Esophagus squamous epithelium (tissue), 5 donors: ENCODE measurements around the gene IL16. TPM values are rescaled to one million over a fixed set of nuclear protein-coding genes. Genes with fewer than 3 reads are reported as not detected.

Experiments
- DNase-seq: peaks from one replicate; lab custom pipeline; 2025; lab: John Stamatoyannopoulos, UW
- H3K27ac ChIP-seq, 4 donors: fragments of 200-600 bp; sonication (generic); one replicate each; pipeline ENCODE4 v1.5.1; 2016 to 2019; ENCODE audit warnings: mild to moderate bottlenecking in 1 of 4
- H3K27me3 ChIP-seq, 4 donors: fragments of 200-600 bp; sonication (generic); 1 replicate in 3 of 4; 2 replicates in 1 of 4; pipeline versions ENCODE4 v1.5.1 to v1.6.0; 2017 to 2021; ENCODE audit warnings: antibody characterized with exemption in 1 of 4
- H3K36me3 ChIP-seq, 3 donors: fragments of 200-600 bp; sonication (generic); one replicate each; pipeline ENCODE4 v1.5.1; 2016 to 2019
- H3K4me1 ChIP-seq, 3 donors: fragments of 200-600 bp; sonication (generic); one replicate each; pipeline ENCODE4 v1.5.1; 2017 to 2019
- H3K4me3 ChIP-seq, 4 donors: fragments of 200-600 bp; sonication (generic); 1 replicate in 3 of 4; 2 replicates in 1 of 4; pipeline ENCODE4 v1.5.1; 2016 to 2019; ENCODE audit warnings: mild to moderate bottlenecking in 2 of 4, moderate library complexity in 1 of 4
- H3K9me3 ChIP-seq, 3 donors: fragments of 200-600 bp; sonication (generic); one replicate each; pipeline ENCODE4 v1.5.1; 2016 to 2019
- POLR2A ChIP-seq, 4 donors: fragments of 450-650 bp; IDR thresholded peaks; one replicate each; pipeline ENCODE4 v1.6.1; 2017; ENCODE audit warnings: antibody characterized with exemption in 4 of 4, mild to moderate bottlenecking in 4 of 4, moderate library complexity in 3 of 4
- whole genome bisulfite sequencing, 2 donors: methylation state at CpG; one replicate each; pipeline ENCODE4 v1.1.5; 2018; 5-methylcytosine and 5-hydroxymethylcytosine counted together
- intact Hi-C: fragments of 100-400 bp; cut with DNase I; formaldehyde crosslinking; loops from one replicate; pipeline ENCODE4 v1.15.0; 2022
- total RNA-seq, 4 donors: library from RNA; depleted of rRNA; stranded (reverse); fragments of >200 nt; gene quantifications; one replicate each; pipeline ENCODE4 v1.1.0, GENCODE V29; 2016
- TF ChIP-seq, protein P1 (sequence below), 6 experiments: fragments of 450-650 bp in 4 of 6; fragments of 200-600 bp in 2 of 6; sonication (generic) in 2 of 6; IDR thresholded peaks; one replicate each; pipeline ENCODE4 v1.5.1; 2016 to 2019; ENCODE audit warnings: antibody characterized with exemption in 6 of 6, mild to moderate bottlenecking in 4 of 6, moderate library complexity in 4 of 6
- donor health status: DM: yes; HTN: yes; CAD: no.

The IL16 gene
- total RNA-seq, 4 donors from 2014 or later, result 2.3 to 20.0 (median 4.6) TPM

DNA sequence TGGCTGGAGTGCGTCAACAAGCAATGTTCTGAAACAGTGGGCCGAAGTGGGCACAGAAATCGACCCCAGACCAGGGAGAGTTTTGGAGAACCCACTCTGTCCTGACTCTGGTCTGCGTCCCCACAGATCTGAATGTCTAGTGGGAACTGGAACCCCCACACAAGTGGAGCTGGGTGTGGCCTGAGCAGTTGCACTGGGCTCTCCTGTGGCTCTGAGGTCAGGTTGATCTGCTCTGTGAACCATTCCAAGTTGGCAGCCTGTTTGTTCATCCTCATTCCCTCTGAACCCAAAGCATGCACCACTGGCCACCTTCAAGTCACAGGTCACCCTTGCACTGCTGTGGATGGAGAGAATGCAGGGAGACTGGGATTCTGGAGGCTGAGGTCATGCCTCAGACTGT, 66.8 kb downstream of the IL16 start:
- intact Hi-C loops, result loop anchor here (5.0 to 10.0 kb wide), 2 partner anchors 156 to 289 kb away; no protein-coding TSS in a partner anchor
- DNase-seq, result no peak
- H3K4me3 ChIP-seq, result no peak overlapping the region
- H3K27ac ChIP-seq, result no peak overlapping the region
- peaks cover 0 to 25% (median 0%) of the 10 kb centered on the region in 4 donors for H3K27me3 ChIP-seq
- no peak for TF ChIP-seq POLR2A (IDR thresholded peaks at IDR 0.05)
- TF ChIP-seq, protein P1, sequence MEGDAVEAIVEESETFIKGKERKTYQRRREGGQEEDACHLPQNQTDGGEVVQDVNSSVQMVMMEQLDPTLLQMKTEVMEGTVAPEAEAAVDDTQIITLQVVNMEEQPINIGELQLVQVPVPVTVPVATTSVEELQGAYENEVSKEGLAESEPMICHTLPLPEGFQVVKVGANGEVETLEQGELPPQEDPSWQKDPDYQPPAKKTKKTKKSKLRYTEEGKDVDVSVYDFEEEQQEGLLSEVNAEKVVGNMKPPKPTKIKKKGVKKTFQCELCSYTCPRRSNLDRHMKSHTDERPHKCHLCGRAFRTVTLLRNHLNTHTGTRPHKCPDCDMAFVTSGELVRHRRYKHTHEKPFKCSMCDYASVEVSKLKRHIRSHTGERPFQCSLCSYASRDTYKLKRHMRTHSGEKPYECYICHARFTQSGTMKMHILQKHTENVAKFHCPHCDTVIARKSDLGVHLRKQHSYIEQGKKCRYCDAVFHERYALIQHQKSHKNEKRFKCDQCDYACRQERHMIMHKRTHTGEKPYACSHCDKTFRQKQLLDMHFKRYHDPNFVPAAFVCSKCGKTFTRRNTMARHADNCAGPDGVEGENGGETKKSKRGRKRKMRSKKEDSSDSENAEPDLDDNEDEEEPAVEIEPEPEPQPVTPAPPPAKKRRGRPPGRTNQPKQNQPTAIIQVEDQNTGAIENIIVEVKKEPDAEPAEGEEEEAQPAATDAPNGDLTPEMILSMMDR (IDR thresholded peaks at IDR 0.05), result no peak
- H3K4me1 ChIP-seq, result peaks cover 0 to 16% (median 12%) of the 10 kb centered on the region in 3 donors
- WGBS, 2 donors, result 80 to 96% methylated on average over 1 to 4 of the region's 4 CpGs
- no peaks in the 10 kb centered on the region for H3K9me3 ChIP-seq
- H3K36me3 ChIP-seq, result no peaks in the 10 kb centered on the region

DNA sequence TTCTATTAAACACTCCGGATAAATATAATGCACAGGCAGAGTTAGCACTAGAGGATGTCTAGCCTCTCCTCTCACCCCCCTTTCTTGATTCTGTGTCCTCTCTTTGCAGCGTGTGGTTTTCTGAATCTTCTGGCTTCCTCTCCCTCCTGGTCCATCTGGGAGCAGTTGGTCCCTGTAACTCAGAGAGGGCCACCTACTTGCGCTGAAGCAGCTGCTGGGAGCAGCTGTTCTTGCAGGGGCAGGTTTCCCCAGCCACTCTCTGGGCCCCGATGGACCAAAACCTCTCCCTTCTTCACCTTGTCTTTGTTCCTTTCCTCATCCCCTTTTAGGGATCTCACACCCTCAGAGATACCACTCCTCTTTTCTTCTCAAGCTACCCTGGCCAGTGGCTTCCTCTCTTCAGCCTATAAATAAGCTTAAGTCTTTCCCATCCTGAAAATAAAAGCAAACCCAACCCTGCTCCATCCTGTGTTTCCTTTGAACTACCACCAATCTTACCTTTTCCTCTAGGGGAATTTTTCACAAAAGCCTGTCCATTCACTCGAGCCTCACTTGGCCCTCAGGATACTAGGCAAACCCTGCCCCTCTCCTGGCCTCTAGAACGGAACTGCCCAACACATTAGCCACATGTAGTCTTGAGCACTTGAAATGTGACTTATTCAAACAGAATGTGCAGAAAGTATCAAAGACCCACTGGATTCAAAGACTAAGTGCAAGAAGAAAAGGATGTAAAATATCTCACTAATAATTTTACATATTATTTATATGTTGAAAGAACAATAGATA, 67.6 kb downstream of the IL16 start:
- Histone ChIP-seq H3K4me3 (no peak overlapping the region), H3K27me3 (peaks cover 0 to 33% (median 0%) of the 10 kb centered on the region in 4 donors), H3K36me3 (no peaks in the 10 kb centered on the region), H3K27ac (no peak overlapping the region), H3K4me1 (peaks cover 0 to 16% (median 12%) of the 10 kb centered on the region in 3 donors), H3K9me3 (no peaks in the 10 kb centered on the region)
- TF ChIP-seq POLR2A (IDR thresholded peaks at IDR 0.05), result no peak
- DNase-seq, result no peak
- intact Hi-C loops, result loop anchor here (5.0 to 10.0 kb wide), 2 partner anchors 157 to 289 kb away; no protein-coding TSS in a partner anchor
- WGBS, 2 donors, result 84 to 88% methylated on average over 6 of the region's 6 CpGs

DNA sequence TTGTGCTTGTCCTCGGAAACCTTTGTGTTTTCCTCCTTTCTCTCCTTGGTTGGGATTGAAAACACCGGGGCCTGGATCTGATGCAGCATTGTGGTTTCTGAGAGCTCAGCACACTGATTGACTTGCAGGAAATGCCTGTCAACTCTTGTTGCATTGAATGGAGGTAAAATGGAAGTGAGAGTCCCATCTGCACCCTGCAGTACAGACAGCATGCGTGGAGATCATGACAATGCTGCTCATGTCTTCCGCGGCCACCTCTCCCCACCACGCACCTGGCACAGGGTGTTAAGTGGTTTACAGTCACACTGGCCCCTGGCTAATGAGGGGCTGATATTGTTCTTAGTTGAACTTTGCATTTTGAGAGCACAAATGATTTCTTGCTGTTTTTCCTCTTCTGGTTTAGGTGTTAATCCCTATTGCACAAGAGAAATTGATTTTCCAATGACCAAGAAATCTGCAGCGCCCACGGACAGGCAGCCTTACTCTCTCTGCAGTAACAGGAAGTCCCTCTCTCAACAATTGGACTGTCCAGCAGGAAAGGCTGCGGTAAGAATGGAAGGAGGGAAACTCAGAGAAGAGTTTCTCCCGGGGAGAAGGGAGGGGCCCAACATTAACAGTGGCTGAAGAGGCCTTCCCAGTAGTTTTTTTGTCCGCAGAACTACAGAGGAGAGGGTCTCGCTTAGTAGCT, 68.7 kb downstream of the IL16 start:
- H3K4me3 ChIP-seq, result peak overlapping the region in 1 of 4 donors; percentile 45

DNA sequence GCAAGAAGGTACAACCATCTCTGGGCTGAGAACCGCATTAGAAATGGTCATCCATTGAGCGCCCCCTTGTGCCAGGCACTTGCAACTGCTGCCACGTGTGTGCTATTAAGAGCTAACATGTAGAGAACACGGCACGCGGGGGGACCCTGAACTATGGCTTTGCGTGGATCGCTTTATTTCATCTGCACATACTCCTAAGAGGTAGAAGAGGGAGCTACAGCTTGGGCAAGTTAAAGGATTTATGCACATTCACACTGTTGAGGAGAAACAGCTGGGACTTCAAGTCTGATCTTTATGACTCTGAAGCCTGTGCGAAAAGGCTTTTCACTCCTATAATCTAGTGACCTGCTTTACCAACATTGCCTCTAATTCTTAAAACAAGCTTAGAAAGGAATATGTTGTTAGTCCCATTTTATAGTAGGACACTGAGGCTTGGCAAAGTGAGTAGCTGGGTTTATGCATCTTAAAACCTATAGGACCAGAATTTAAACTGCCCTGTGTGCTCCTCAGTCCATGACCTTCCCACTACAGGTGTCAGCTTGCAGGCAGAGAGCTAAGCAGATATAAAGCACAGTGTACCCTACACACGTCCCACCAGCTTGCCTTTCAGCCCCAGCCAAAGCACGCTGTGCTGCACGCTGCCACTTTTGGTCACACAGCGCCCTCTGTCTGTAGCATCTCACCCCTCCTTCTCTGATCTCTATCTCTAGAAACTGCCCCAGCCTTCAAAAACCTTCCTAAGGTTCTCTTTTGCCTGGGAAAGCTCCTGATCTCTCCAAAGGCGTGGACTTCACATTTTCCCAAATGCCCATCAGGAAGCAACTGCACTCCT, 69.5 kb downstream of the IL16 start:
- intact Hi-C loops, result loop anchor here (5.0 to 10.0 kb wide), 2 partner anchors 109 to 291 kb away; no protein-coding TSS in a partner anchor
- peak; percentile 15 for DNase-seq
- WGBS, 2 donors, result 1 to 4% methylated on average over 13 to 14 of the region's 14 CpGs
- TF ChIP-seq, protein P1 (IDR thresholded peaks at IDR 0.05), result peak; percentile 79 to 91 (median 86)
- no peak for TF ChIP-seq POLR2A (IDR thresholded peaks at IDR 0.05)
- Histone ChIP-seq H3K4me3 (peak overlapping the region in 1 of 4 donors; percentile 45), H3K4me1 (peaks cover 0 to 16% (median 12%) of the 10 kb centered on the region in 3 donors), H3K27me3 (peaks cover 0 to 44% (median 0%) of the 10 kb centered on the region in 4 donors), H3K27ac (no peak overlapping the region), H3K9me3 (no peaks in the 10 kb centered on the region), H3K36me3 (no peaks in the 10 kb centered on the region)

More for the DNA sequence above, 68.7 kb downstream of the IL16 start:
- no peak for TF ChIP-seq POLR2A (IDR thresholded peaks at IDR 0.05)
- no peak overlapping the region for H3K27ac ChIP-seq
- H3K36me3 ChIP-seq, result no peaks in the 10 kb centered on the region
- no peak for DNase-seq
- no peaks in the 10 kb centered on the region for H3K9me3 ChIP-seq
- WGBS, 2 donors, result 42 to 44% methylated on average over 11 to 12 of the region's 12 CpGs
- peaks cover 0 to 44% (median 0%) of the 10 kb centered on the region in 4 donors for H3K27me3 ChIP-seq
- H3K4me1 ChIP-seq, result peaks cover 0 to 16% (median 12%) of the 10 kb centered on the region in 3 donors
- intact Hi-C loops, result loop anchor here (5.0 to 10.0 kb wide), 2 partner anchors 108 to 291 kb away; no protein-coding TSS in a partner anchor

DNA sequence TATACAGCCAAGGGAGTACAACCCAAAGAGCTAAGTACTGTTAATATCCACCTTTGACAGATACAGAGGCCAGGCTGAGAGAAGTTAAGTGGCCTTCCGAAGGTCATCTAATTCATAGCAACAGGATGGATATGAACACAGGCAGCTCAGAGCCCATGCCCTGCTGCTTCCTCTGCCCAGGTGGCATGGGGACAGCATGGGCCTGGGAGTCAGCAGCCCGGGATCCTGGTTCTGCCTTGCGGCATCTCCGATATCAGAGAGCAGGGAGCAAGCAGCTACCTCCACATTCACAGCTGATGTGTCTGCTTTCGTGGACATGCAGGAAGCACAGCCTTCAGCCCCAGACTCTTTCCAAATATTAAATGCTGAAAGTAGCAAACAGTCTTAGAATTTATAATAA, 71.7 kb downstream of the IL16 start:
- 85 to 86% methylated on average over 1 to 4 of the region's 5 CpGs for WGBS, 2 donors
- no peak for DNase-seq
- Histone ChIP-seq H3K36me3 (no peaks in the 10 kb centered on the region), H3K27ac (no peak overlapping the region), H3K27me3 (peaks cover 0 to 59% (median 0%) of the 10 kb centered on the region in 4 donors), H3K4me3 (no peak overlapping the region), H3K9me3 (no peaks in the 10 kb centered on the region), H3K4me1 (peaks cover 0 to 19% (median 12%) of the 10 kb centered on the region in 3 donors)
- intact Hi-C loops, result loop anchor here (5.0 to 10.0 kb wide), 2 partner anchors 111 to 294 kb away; no protein-coding TSS in a partner anchor
- TF ChIP-seq, protein P1 (IDR thresholded peaks at IDR 0.05), result no peak
- no peak for TF ChIP-seq POLR2A (IDR thresholded peaks at IDR 0.05)
